AG04449 (cell line): ENCODE data around the gene TSPEAR.

Experiments used
- CTCF ChIA-PET: fragments of 350-600 bp; formaldehyde crosslinking; extraction: SDS; loops from one replicate; lab custom pipeline; 2021; ENCODE audit warnings: antibody characterized with exemption; lab: Yijun Ruan, JAX
- POLR2A ChIA-PET: fragments of 400-600, 350-600 bp; formaldehyde crosslinking; extraction: SDS; loops from one replicate; lab custom pipeline; 2020; ENCODE audit warnings: antibody characterized with exemption, inconsistent platforms; lab: Yijun Ruan, JAX
- DNase-seq: peaks from one replicate; pipeline ENCODE4 v3.0.0-alpha.2; 2010; ENCODE audit warnings: low read depth, low spot score
- H3K4me3 ChIP-seq: 2 replicates; pipeline ENCODE4 v1.5.1; 2011; ENCODE audit warnings: low read depth, mild to moderate bottlenecking, control low read depth, low read length
- TF ChIP-seq, protein P1 (sequence below): IDR thresholded peaks from one replicate; pipeline ENCODE4 v1.5.1; 2011; ENCODE audit warnings: mild to moderate bottlenecking, moderate library complexity, low read length, control low read depth, inconsistent platforms; ENCODE audit not compliant: insufficient read depth; ENCODE audit errors: missing control alignments

The TSPEAR gene

DNA sequence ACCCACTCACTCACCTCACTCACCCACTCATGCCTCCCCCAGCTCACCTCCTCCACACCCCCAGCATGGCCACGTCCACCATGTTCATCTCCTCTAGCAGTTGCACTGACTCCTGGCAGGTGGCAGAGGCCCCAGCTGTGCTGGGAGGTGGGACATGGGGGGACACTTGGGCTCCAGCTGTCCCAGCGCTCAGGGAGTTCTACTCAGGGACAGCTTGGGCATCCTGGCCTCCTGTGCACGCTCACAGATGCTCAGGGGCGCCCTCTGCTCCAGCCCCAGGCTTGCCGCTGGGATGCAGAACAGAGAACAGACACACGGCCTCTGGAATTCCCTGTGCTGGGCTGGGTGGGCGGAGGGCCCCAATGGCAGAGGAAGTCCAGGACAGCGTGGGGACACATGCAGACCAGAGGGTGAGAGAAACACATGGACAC lies 94.3 kb downstream of the TSPEAR start:
- TF ChIP-seq, protein P1, sequence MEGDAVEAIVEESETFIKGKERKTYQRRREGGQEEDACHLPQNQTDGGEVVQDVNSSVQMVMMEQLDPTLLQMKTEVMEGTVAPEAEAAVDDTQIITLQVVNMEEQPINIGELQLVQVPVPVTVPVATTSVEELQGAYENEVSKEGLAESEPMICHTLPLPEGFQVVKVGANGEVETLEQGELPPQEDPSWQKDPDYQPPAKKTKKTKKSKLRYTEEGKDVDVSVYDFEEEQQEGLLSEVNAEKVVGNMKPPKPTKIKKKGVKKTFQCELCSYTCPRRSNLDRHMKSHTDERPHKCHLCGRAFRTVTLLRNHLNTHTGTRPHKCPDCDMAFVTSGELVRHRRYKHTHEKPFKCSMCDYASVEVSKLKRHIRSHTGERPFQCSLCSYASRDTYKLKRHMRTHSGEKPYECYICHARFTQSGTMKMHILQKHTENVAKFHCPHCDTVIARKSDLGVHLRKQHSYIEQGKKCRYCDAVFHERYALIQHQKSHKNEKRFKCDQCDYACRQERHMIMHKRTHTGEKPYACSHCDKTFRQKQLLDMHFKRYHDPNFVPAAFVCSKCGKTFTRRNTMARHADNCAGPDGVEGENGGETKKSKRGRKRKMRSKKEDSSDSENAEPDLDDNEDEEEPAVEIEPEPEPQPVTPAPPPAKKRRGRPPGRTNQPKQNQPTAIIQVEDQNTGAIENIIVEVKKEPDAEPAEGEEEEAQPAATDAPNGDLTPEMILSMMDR, result no peak
- ChIA-PET POLR2A (no interaction called here), CTCF (no interaction called here)
- DNase-seq, result no peak
- H3K4me3 ChIP-seq, result no peak overlapping the region

DNA sequence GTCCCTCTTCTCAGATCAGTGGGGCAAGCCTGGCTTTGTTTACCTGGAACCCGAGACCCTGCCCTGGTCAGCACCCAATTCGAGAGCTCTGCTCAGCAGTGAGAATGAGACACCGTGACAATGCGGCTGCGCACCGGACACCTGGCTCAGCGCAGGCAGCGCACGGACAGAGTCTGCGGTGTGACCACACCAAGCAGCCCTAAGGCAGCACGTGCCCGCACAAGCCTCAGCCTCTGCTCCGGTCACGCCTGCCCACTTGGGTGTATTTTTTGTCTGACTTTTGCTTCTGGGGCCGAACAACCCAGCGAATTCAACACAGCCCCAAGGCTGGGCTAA lies 94.8 kb downstream of the TSPEAR start:
- ChIA-PET CTCF (no interaction called here), POLR2A (no interaction called here)
- TF ChIP-seq, protein P1, result no peak

DNA sequence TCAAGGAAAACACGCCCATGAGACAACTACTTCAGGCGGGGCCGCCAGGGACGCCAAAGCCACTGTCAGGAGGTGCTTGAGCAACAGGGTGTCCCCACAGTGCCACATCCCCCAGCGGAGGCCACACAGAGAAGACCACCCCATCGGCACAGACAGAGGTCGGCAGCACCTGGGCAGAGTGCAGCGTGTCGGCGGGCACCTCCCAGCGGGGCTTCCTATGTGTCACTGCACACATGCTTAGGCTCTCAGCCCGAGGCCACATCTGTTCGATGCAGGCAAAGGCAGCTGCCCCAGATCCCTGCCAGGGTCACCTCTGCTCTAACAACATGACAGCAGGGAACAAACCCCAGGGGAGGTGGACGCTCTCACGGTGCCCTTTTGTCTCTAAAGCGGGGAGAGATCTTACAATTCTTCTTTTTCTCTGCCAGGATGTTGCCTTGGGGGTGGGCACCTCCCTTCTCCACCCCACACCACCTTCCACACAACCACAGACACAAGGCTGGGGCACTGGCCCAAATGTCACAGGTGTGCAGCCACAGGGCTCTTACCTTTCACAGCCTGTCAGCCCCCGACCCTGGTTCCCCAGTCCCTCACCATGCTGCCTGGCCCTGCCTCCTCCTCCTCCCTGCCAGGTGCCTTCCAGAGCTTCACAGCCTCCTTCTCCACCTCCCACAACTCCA lies 95.3 kb downstream of the TSPEAR start:
- no peak for DNase-seq
- ChIA-PET POLR2A (no interaction called here), CTCF (no interaction called here)
- TF ChIP-seq, protein P1, result no peak
- no peak overlapping the region for H3K4me3 ChIP-seq

More for the DNA sequence above, 94.8 kb downstream of the TSPEAR start:
- no peak for DNase-seq
- no peak overlapping the region for H3K4me3 ChIP-seq

DNA sequence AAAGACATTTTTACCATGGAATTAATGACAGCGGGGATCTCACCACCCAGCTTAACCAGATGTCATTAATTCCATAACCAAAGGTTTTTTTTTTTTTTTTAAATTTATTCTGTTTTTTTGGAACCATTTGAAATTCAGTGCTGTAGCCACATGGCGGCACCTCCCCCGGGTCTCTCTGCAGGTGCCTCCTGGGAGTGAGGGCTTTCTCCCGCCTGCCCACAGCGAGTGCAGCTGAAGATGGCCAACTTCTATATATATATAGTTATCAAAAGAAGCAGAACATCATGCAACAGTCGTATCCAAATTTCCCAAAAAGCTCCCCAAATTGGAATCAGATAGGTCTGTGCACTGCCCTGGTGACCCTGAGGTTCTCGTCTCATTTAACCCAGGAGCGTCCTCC lies 95.9 kb downstream of the TSPEAR start:
- CTCF ChIA-PET, result interaction anchor here (1.3 kb wide), 1 partner anchor 178 kb away, joined by 3 read pairs; no protein-coding TSS in a partner anchor
- no peak for DNase-seq
- POLR2A ChIA-PET, result no interaction called here
- H3K4me3 ChIP-seq, result no peak overlapping the region
- TF ChIP-seq, protein P1, result no peak

DNA sequence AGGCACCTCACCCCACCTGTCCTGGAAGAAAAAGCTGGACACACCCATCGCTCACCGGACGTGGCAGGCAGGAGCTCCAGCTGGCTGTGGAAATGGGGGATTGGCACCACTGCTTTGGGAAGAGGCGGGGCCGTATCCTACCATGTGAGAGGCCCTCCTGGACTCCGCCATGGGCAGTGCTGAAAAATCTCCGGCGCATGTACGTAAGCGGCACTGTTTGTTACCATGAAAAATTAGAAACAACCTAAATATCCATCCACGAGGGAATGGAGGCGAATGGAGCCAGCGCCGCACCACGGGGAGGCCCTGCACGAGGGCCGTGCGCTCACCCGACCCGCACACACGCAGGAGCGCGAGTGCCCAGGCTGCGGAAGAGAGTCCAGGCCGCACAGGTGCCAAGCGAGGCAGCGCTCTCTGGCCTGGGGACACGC lies 96.4 kb downstream of the TSPEAR start:
- DNase-seq, result no peak
- H3K4me3 ChIP-seq, result no peak overlapping the region
- ChIA-PET POLR2A (no interaction called here), CTCF (interaction anchor here (1.3 kb wide), 1 partner anchor 178 kb away, joined by 3 read pairs; no protein-coding TSS in a partner anchor)
- TF ChIP-seq, protein P1, result no peak

DNA sequence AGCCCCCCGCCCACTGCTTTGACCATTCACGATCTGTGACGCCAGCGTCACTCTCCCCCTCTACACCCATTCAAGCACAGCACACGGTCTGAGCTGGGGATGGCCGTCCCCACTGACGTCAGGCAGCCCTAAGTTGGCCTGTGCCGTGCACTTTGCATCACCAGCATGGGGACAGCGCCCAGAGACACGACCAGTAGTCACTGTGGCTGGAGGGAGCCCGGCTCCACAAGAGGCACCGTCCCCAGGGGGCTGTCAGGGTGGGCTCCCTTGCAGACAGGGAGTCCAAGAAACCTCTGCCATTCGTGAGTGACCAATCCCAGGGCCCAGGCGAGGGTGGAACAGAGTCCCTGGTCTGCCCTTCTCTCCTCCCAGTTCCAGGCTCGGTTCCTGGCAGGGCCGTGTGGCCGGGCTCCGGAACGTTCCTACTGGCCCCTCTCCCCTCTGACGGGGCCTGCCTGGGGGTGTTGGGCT lies 97.2 kb downstream of the TSPEAR start:
- H3K4me3 ChIP-seq, result no peak overlapping the region
- ChIA-PET CTCF (interaction anchor here (1.3 kb wide), 1 partner anchor 179 kb away, joined by 3 read pairs; no protein-coding TSS in a partner anchor), POLR2A (no interaction called here)
- DNase-seq, result no peak
- TF ChIP-seq, protein P1, result no peak
